ENCODE measurements around the gene ITIH5.

ITIH5 gene

DNA sequence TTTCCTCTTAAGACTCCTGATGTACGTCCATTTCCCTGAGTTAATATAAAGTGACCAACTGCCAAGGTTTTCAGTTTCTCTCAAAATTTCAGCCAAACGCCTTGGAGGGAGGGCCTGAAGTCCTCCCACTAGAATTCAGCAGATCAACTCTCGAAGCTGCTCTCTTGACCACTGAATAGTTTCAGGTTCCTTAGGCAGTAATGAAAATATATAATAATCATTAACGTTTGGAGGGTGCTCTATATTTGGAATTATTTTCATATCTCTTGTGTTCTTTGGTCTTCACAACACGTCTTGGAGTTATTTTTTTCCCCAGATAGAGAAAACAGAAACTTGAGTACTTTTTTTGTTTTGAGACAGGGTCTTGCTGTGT lies 132.3 kb downstream of the ITIH5 start:
- DNase-seq (ENCODE audit: extremely low spot score): no peak
- TF ChIP-seq LEF1 (IDR thresholded peaks at IDR 0.05; ENCODE audit: borderline replicate concordance) (no peak), BHLHE40 (IDR thresholded peaks at IDR 0.05; ENCODE audit: borderline replicate concordance) (no peak), SUZ12 (IDR thresholded peaks at IDR 0.05) (no peak), CTBP1 (IDR thresholded peaks at IDR 0.05; ENCODE audit: borderline replicate concordance) (no peak), SP1 (IDR thresholded peaks at IDR 0.05) (no peak), ZNF384 (IDR thresholded peaks at IDR 0.05) (no peak), ARNT (IDR thresholded peaks at IDR 0.05) (no peak), FOXA1 (IDR thresholded peaks at IDR 0.05) (no peak), FOXM1 (IDR thresholded peaks at IDR 0.05; ENCODE audit: borderline replicate concordance) (no peak), NFRKB (IDR thresholded peaks at IDR 0.05) (no peak), HDGF (IDR thresholded peaks at IDR 0.05; ENCODE audit: borderline replicate concordance) (no peak), TARDBP (IDR thresholded peaks at IDR 0.05) (no peak), PKNOX1 (IDR thresholded peaks at IDR 0.05) (no peak)
- ChIA-PET CTCF (interaction anchor here (1.2 kb wide), 1 partner anchor 153 kb away, joined by 5 read pairs; no protein-coding TSS in a partner anchor), POLR2A (interaction anchor here (1.0 kb wide), 1 partner anchor 253 kb away, joined by 4 read pairs; the partner anchor contains the start of genes ATP5F1C and KIN)

DNA sequence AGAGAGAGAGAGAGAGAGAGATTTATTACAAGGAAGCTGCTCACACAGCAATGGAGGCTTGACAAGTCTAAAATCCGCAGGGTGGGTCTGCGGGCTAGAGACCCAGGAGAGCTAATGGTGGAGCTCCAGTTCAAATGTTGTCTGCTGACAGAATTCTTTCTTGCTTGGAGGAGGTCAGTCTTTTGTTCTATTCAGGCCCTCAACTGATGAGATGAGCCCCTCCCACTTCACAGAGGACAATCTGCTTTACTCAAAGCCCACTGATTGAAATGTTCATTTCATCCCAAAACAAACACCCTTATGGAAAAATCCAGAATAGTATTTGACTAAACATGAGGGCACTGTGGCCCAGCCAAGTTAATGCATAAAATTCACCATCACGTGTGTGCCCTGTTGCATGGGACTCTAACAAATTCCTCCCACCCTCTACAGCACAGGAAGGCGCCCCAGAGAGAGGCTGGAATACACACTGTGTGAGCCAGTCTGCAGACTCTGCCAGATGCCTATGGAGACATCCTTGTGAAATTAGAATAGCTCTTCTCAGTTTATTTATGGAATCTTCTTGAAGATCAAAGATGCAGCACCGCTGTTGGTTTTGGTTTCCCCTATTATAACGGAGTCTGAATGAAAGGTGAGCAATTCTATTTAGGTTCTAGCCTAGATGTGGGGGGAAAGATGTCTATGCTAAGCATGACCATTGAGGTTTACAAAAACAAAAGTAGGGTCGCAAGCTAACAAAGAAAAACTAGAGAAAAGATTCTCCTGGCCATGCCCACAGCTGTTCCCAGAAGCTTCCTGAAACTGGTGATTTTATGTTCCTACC lies 132.9 kb downstream of the ITIH5 start:
- DNase-seq (ENCODE audit: extremely low spot score): no peak
- no peak for TF ChIP-seq CTBP1 (IDR thresholded peaks at IDR 0.05; ENCODE audit: borderline replicate concordance)
- no peak for TF ChIP-seq TARDBP (IDR thresholded peaks at IDR 0.05)
- no peak for TF ChIP-seq NFRKB (IDR thresholded peaks at IDR 0.05)
- no peak for TF ChIP-seq FOXM1 (IDR thresholded peaks at IDR 0.05; ENCODE audit: borderline replicate concordance)
- no peak for TF ChIP-seq SUZ12 (IDR thresholded peaks at IDR 0.05)
- TF ChIP-seq FOXA1 (IDR thresholded peaks at IDR 0.05): no peak
- no peak for TF ChIP-seq L3MBTL2 (conservative IDR thresholded peaks at IDR 0.05)
- no peak for TF ChIP-seq BHLHE40 (IDR thresholded peaks at IDR 0.05; ENCODE audit: borderline replicate concordance)
- TF ChIP-seq SP1 (IDR thresholded peaks at IDR 0.05): no peak
- TF ChIP-seq ZNF384 (IDR thresholded peaks at IDR 0.05): no peak
- TF ChIP-seq ARNT (IDR thresholded peaks at IDR 0.05): no peak
- no peak for TF ChIP-seq PKNOX1 (IDR thresholded peaks at IDR 0.05)
- ChIA-PET CTCF (interaction anchor here (1.2 kb wide), 1 partner anchor 153 kb away, joined by 5 read pairs; no protein-coding TSS in a partner anchor), POLR2A (interaction anchor here (1.0 kb wide), 1 partner anchor 254 kb away, joined by 4 read pairs; the partner anchor contains the start of genes ATP5F1C and KIN)

DNA sequence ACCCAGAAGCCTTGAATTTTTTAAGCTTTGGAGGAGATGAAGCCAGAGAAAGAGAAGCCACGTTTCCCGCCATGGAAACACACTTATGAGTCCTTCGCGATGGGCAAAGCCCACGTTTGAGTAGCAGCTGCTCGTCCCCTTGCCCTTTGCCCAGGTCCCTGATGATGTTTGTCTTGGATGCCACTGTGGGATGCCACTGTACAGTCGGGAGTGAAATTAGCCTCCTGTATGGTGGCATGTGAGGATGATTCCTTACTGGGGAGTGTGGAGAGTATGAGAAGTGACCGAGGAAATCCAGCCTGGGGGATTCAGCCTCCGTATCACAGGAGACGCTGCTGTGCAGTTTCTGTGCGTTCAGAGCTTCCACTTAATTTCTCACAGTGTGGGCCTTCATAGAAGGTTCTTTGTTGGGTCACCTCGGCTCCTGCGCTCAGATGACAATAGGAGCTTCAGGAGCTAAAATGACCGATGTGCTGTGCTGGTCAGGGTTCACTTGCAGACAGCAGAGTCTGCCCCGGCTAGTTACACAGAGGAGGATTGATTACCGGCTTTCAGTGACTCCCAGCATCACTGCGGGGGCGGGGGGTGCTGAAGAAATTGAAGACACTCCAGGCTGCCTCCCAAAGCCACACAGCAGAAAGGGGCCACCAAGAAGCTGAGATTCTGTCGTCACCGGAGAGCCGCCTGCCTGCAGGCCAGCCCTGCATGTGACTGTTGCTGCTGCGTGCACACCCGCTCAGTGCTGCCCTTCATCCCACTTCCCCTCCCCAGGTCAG lies 133.9 kb downstream of the ITIH5 start:
- ChIA-PET POLR2A (no interaction called here), CTCF (no interaction called here)
- TF ChIP-seq TARDBP (IDR thresholded peaks at IDR 0.05): no peak
- TF ChIP-seq NFRKB (IDR thresholded peaks at IDR 0.05): no peak
- TF ChIP-seq BHLHE40 (IDR thresholded peaks at IDR 0.05; ENCODE audit: borderline replicate concordance): no peak
- TF ChIP-seq FOXA1 (IDR thresholded peaks at IDR 0.05): no peak
- TF ChIP-seq ELF4 (IDR thresholded peaks at IDR 0.05): no peak
- no peak for TF ChIP-seq SP1 (IDR thresholded peaks at IDR 0.05)
- TF ChIP-seq PKNOX1 (IDR thresholded peaks at IDR 0.05): no peak
- TF ChIP-seq CTBP1 (IDR thresholded peaks at IDR 0.05; ENCODE audit: borderline replicate concordance): no peak
- TF ChIP-seq ARNT (IDR thresholded peaks at IDR 0.05): no peak
- TF ChIP-seq ZNF384 (IDR thresholded peaks at IDR 0.05): no peak
- TF ChIP-seq HDGF (IDR thresholded peaks at IDR 0.05; ENCODE audit: borderline replicate concordance): no peak
- no peak for TF ChIP-seq L3MBTL2 (conservative IDR thresholded peaks at IDR 0.05)
- no peak for TF ChIP-seq LEF1 (IDR thresholded peaks at IDR 0.05; ENCODE audit: borderline replicate concordance)
- no peak for DNase-seq (ENCODE audit: extremely low spot score)

DNA sequence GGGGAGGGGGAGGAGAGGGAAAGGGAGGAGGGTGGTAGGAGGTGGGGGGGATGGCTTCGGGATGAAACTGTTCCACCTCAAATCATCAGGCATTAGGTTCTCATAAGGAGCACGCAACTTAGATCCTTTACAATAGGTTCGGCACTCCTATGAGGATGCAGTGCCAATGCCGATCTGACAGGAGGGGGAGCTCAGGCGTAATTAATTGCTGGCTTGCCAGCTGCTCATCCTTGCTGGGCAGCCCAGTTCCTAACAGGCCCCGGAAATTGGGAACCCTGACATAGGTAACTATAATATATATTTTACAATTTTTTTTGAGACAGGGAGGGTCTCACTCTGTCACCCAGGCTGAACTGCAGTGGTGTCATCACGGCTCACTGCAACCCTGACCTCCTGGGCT lies 137.1 kb downstream of the ITIH5 start:
- POLR2A ChIA-PET: interaction anchor here (1.6 kb wide), 1 partner anchor 289 kb away, joined by 3 read pairs; the partner anchor contains the start of gene TAF3
- TF ChIP-seq FOXK2 (IDR thresholded peaks at IDR 0.05) (no peak), NFRKB (IDR thresholded peaks at IDR 0.05) (no peak), CTBP1 (IDR thresholded peaks at IDR 0.05; ENCODE audit: borderline replicate concordance) (no peak), HDGF (IDR thresholded peaks at IDR 0.05; ENCODE audit: borderline replicate concordance) (no peak), SP1 (IDR thresholded peaks at IDR 0.05) (no peak), FOXM1 (IDR thresholded peaks at IDR 0.05; ENCODE audit: borderline replicate concordance) (no peak), BHLHE40 (IDR thresholded peaks at IDR 0.05; ENCODE audit: borderline replicate concordance) (no peak), ARNT (IDR thresholded peaks at IDR 0.05) (no peak), ELF4 (IDR thresholded peaks at IDR 0.05) (no peak), L3MBTL2 (conservative IDR thresholded peaks at IDR 0.05) (no peak), TARDBP (IDR thresholded peaks at IDR 0.05) (no peak), FOXA1 (IDR thresholded peaks at IDR 0.05) (no peak), ZNF384 (IDR thresholded peaks at IDR 0.05) (no peak), SUZ12 (IDR thresholded peaks at IDR 0.05) (no peak), PKNOX1 (IDR thresholded peaks at IDR 0.05) (no peak)
- CTCF ChIA-PET: interaction anchor here (0.7 to 2.2 kb wide), 2 partner anchors 158 to 1336 kb away, joined by 3 to 8 read pairs; no protein-coding TSS in a partner anchor
- DNase-seq (ENCODE audit: extremely low spot score): no peak

Data from HEK293T (cell line).